Inflammatory macrophage treated with lipopolysaccharide for 4 hours (primary cell): ENCODE measurements around the gene ECI1.
"Not testable (repeated sequence)": the region's sequence is repeated elsewhere in the genome, so short reads cannot be mapped to it uniquely, and the experiment has no call there.

Experiments
- DNase-seq: peaks from one replicate; pipeline ENCODE4 v3.0.0-alpha.2; 2020

The ECI1 gene

GRCh38 chr16:2278956-2279800 is 27.8 kb upstream of the ECI1 start:
- DNase-seq: no peak

- no peak for DNase-seq
These were observed 26.9 kb upstream of the ECI1 start for GRCh38 chr16:2278272-2278608.

GRCh38 chr16:2277466-2278271 is 26.3 kb upstream of the ECI1 start:
- DNase-seq: no peak

GRCh38 chr16:2276368-2277195 is 25.2 kb upstream of the ECI1 start:
- DNase-seq: no peak

- DNase-seq: no peak
These were observed 24.3 kb upstream of the ECI1 start for GRCh38 chr16:2275476-2276367.

- DNase-seq: no peak
These were observed 22.5 kb upstream of the ECI1 start for GRCh38 chr16:2273931-2274330.

GRCh38 chr16:2273484-2273883 is 22.1 kb upstream of the ECI1 start:
- DNase-seq: no peak

- no peak for DNase-seq
These were observed 20.6 kb upstream of the ECI1 start for GRCh38 chr16:2271848-2272461.

- no peak for DNase-seq
These were observed 19.4 kb upstream of the ECI1 start for GRCh38 chr16:2270588-2271470.

- DNase-seq: no peak
These were observed 18.7 kb upstream of the ECI1 start for GRCh38 chr16:2270070-2270462.

- peak; percentile 97 for DNase-seq
These were observed 16.7 kb upstream of the ECI1 start, which contains the start of gene RNPS1 for GRCh38 chr16:2267913-2268666. Gene RNPS1, minus strand, starts transcription at chr16:2268126. Its CDS starts 3,483 bp downstream, at chr16:2264643.

- peak; percentile 72 for DNase-seq
These were observed 16.1 kb upstream of the ECI1 start for GRCh38 chr16:2267505-2267912.

- DNase-seq: not testable (repeated sequence)
These were observed 15.5 kb upstream of the ECI1 start for GRCh38 chr16:2266887-2267286.

- not testable (repeated sequence) for DNase-seq
These were observed 11.6 kb upstream of the ECI1 start for GRCh38 chr16:2263026-2263425.

- DNase-seq: no peak
These were observed 8.9 kb upstream of the ECI1 start for GRCh38 chr16:2260250-2260649.

- DNase-seq: not testable (repeated sequence)
These were observed 7.1 kb upstream of the ECI1 start for GRCh38 chr16:2258530-2258929.

- no peak for DNase-seq
These were observed 6.3 kb upstream of the ECI1 start for GRCh38 chr16:2257726-2258125.

GRCh38 chr16:2256531-2257140 is 5.2 kb upstream of the ECI1 start:
- DNase-seq: no peak

GRCh38 chr16:2253293-2253692 is 1.9 kb upstream of the ECI1 start:
- DNase-seq: no peak
